Naive thymus-derived CD8-positive, alpha-beta T cell (primary cell): ENCODE measurements around the gene PIP5K1B. TPM values are rescaled to one million over a fixed set of nuclear protein-coding genes. Genes with fewer than 3 reads are reported as not detected.

Source experiments
- ATAC-seq, 2 donors: fragments of 150-1000 bp; cut with Tn5 transposase in 1 of 2; sonication (Bioruptor Pico), chemical (Tn5 transposase) in 1 of 2; 1 replicate in 1 of 2; 2 replicates in 1 of 2; pipeline ENCODE4 v1.10.0; 2021; ENCODE audit warnings: mild to moderate bottlenecking in 2 of 2, moderate library complexity in 2 of 2
- POLR2A ChIA-PET: fragments of 350-600 bp; sonication (Branson Sonifier 250); formaldehyde crosslinking; loops from one replicate; lab custom pipeline; 2021; ENCODE audit warnings: antibody characterized with exemption; lab: Charles Lee
- DNase-seq, 10 donors: peaks; one replicate each; pipeline versions ENCODE4 v3.0.0 to v3.0.0-alpha.2; 2020 to 2022
- H3K27ac Mint-ChIP-seq, 10 donors: one replicate each; pipeline ENCODE4 v1.8.0; 2020 to 2022; ENCODE audit warnings: mild to moderate bottlenecking in 10 of 10, mixed read lengths in 10 of 10, moderate library complexity in 4 of 10, inconsistent platforms in 1 of 10
- H3K27me3 Mint-ChIP-seq, 5 donors: one replicate each; pipeline ENCODE4 v1.8.0; 2021 to 2022; ENCODE audit warnings: mixed read lengths in 5 of 5
- H3K36me3 Mint-ChIP-seq, 3 donors: one replicate each; pipeline ENCODE4 v1.8.0; 2020 to 2022; ENCODE audit warnings: mixed read lengths in 3 of 3, mild to moderate bottlenecking in 2 of 3, inconsistent platforms in 1 of 3
- H3K4me1 Mint-ChIP-seq, 4 donors: one replicate each; pipeline ENCODE4 v1.8.0; 2021 to 2022; ENCODE audit warnings: mixed read lengths in 4 of 4
- H3K4me3 Mint-ChIP-seq, 10 donors: one replicate each; pipeline ENCODE4 v1.8.0; 2020 to 2022; ENCODE audit warnings: mild to moderate bottlenecking in 10 of 10, mixed read lengths in 10 of 10, moderate library complexity in 6 of 10, inconsistent platforms in 1 of 10
- H3K9me3 Mint-ChIP-seq, 9 donors: one replicate each; pipeline ENCODE4 v1.8.0; 2020 to 2022; ENCODE audit warnings: mixed read lengths in 9 of 9, mild to moderate bottlenecking in 3 of 9, inconsistent platforms in 1 of 9, moderate library complexity in 1 of 9
- polyA plus RNA-seq, 3 donors: library from polyadenylated mRNA; unstranded; fragments of 300-500 nt; fragmentation: Illumina TruSeq; gene quantifications; one replicate each; pipeline ENCODE4 v1.2.3, GENCODE V29; 2021
- total RNA-seq, 8 experiments: library from RNA in 2 of 8; stranded (reverse) in 2 of 8; gene quantifications; one replicate each; pipeline ENCODE4 v1.2.3 and lab custom pipeline; 2021 to 2026

The PIP5K1B gene
- total and polyA plus RNA-seq, 5 experiments from 2014 or later: 0.18 to 1.2 (median 0.47) TPM; not detected in 2

DNA sequence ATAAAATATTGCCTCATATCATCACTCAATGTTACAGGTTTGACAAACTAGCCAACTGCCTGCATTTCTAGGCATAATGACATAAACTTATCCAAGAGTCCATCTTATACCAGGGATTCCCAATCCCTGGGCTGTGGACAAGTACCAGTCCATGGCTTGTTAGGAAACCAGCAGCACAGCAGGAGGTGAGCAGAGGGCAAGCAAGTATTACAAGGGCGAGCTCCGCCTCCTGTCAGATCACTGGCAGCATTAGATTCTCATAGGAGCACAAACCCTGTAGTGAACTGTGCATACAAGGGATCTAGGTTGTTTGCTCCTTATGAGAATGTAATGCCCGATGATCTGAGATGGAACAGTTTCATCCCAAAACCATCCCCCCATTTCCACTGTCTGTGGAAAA, 164.0 kb downstream of the PIP5K1B start:
- ATAC-seq (no peak), DNase-seq (no peak)
- Mint-ChIP-seq H3K4me1 (no peaks in the 10 kb centered on the region), H3K27me3 (no peaks in the 10 kb centered on the region), H3K27ac (no peak overlapping the region), H3K4me3 (no peak overlapping the region), H3K36me3 (no peaks in the 10 kb centered on the region), H3K9me3 (no peaks in the 10 kb centered on the region)
- POLR2A ChIA-PET: no interaction called here

DNA sequence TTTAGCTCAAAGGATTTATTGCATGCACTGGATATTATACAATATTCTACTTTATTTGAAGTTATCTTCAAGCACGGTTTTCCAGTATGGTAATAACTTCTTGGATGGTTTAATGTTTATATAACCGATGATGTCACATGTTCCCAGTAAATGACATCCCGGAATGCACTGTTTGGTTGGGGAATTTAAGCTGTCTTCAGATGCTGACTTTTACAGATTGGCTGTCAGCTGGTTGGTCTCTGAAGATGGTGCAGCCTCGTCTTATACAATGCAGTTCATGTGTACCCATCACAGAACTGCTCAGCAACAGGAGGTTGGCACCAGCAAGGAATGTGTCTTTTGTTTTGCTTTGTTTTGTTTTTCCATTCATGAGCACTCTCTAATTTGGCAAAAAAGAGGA, 165.0 kb downstream of the PIP5K1B start:
- no peaks in the 10 kb centered on the region for H3K27me3 Mint-ChIP-seq
- no peak for DNase-seq
- H3K4me1 Mint-ChIP-seq: no peaks in the 10 kb centered on the region
- POLR2A ChIA-PET: no interaction called here
- no peak overlapping the region for H3K27ac Mint-ChIP-seq
- no peaks in the 10 kb centered on the region for H3K9me3 Mint-ChIP-seq
- no peak for ATAC-seq
- no peaks in the 10 kb centered on the region for H3K36me3 Mint-ChIP-seq
- no peak overlapping the region for H3K4me3 Mint-ChIP-seq

DNA sequence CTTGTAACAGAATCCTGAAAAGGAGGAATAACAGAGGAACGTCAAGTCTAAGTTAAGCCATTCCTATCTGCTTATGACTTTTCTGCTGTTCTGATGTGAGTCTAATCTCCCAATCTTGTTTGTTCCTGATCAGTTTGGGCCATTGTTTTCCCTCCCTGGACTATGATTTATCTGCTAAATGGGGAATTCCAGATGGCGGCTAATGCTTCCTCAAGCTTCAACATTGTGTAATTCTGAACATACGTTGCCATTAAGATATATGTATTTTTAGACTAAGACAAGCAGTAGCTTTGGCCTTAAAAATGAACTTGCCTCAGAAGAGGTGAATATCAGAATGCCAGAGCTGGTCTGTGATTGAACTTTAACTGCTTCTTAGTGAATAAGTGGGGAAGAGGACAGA, 166.2 kb downstream of the PIP5K1B start:
- Mint-ChIP-seq H3K27me3 (no peaks in the 10 kb centered on the region), H3K4me1 (no peaks in the 10 kb centered on the region), H3K36me3 (no peaks in the 10 kb centered on the region), H3K4me3 (no peak overlapping the region), H3K9me3 (no peaks in the 10 kb centered on the region), H3K27ac (no peak overlapping the region)
- no peak for DNase-seq
- POLR2A ChIA-PET: no interaction called here
- ATAC-seq: no peak

DNA sequence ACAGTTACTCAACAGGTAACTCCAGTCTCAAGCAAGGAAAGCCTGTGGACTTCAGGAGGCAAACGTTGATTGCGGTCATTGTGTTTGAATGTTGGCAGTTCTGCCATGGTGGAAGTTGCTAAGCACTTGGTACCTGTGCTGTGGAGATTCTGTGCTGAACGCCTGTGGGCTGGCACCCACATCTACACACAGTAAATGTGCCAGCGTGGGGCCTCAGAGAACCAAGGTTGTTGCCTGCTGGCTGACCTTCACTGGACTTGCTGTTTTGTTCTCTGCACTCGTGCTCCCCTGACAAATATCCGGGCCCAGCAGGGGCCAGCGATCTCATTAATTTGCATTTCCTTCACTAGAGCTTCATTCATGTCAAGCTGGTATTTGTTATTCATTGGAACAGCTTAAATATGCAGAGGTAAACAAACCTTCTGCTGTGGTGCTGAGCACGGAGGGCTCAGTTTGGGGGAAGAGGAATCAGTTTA, 167.0 kb downstream of the PIP5K1B start:
- no peaks in the 10 kb centered on the region for H3K4me1 Mint-ChIP-seq
- ATAC-seq (no peak), DNase-seq (no peak)
- H3K27ac Mint-ChIP-seq: peak overlapping the region in 1 of 10 donors; percentile 16
- POLR2A ChIA-PET: no interaction called here
- H3K36me3 Mint-ChIP-seq: no peaks in the 10 kb centered on the region
- no peak overlapping the region for H3K4me3 Mint-ChIP-seq
- H3K27me3 Mint-ChIP-seq: no peaks in the 10 kb centered on the region
- H3K9me3 Mint-ChIP-seq: no peaks in the 10 kb centered on the region

DNA sequence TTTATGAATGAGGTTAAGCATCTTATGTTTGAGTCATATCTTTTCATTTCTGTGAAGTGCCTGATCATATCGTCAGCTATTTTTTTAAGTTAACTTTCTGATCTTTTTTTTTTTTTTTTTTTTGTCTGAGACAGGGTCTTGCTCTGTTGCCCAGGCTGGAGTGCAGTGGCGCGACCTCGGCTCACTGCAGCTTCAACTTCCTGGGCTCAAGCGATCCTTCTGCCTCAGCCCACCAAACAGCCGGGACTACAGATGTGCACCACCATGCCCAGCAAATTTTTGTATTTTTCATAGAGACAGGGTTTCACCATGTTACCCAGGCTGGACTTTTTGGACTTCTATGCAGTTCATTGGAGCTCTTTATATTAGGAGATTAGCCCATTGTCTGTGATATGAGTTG, 168.1 kb downstream of the PIP5K1B start:
- Mint-ChIP-seq H3K4me1 (no peaks in the 10 kb centered on the region), H3K4me3 (no peak overlapping the region), H3K27ac (no peak overlapping the region), H3K27me3 (peaks cover 0 to 1% (median 0%) of the 10 kb centered on the region in 5 donors), H3K9me3 (no peaks in the 10 kb centered on the region), H3K36me3 (no peaks in the 10 kb centered on the region)
- ATAC-seq: no peak
- POLR2A ChIA-PET: interaction anchor here (0.6 to 0.9 kb wide), 2 partner anchors 9 to 506 kb away, joined by 3 to 4 read pairs; no protein-coding TSS in a partner anchor
- no peak for DNase-seq

DNA sequence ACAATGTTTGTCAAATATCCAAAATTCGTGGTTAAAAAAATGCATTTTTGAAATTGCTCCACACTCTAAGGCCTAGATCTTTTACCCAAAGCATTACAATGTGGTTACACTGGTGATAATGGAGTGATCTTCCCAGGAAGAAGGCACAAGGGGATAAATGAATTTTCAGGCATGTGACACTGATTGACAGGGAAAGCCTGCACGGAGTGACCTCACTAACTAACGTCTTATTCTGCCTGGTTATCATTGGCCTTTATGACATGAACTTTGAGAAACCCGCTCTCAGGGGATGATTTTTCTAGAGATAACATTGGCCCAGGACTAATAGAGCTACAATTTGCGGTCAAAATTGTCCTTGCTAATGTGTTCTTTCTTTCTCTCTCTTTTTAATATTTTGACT, 171.2 kb downstream of the PIP5K1B start:
- POLR2A ChIA-PET: no interaction called here
- H3K27ac Mint-ChIP-seq: no peak overlapping the region
- no peaks in the 10 kb centered on the region for H3K4me1 Mint-ChIP-seq
- H3K9me3 Mint-ChIP-seq: no peaks in the 10 kb centered on the region
- peaks cover 0 to 11% (median 2%) of the 10 kb centered on the region in 5 donors for H3K27me3 Mint-ChIP-seq
- DNase-seq (no peak), ATAC-seq (no peak)
- H3K4me3 Mint-ChIP-seq: no peak overlapping the region
- no peaks in the 10 kb centered on the region for H3K36me3 Mint-ChIP-seq

DNA sequence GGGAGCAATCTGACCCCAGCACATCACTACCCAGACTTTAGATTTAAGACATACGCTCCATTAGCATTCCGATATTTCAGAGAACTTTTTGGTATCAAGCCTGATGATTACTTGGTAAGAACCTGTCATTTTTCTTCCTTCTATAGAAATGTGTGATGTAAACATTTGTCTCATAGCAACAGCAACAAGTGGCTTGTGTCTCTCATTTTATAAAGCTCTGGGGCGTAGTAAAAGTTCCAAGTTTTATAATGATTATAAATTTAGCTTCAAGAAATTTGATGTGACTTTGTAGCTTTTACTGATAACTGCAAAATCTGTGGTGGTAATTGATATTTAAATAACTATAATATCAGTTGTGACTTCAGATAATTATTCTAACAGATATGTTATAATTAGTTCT, 171.6 kb downstream of the PIP5K1B start:
- no peak overlapping the region for H3K4me3 Mint-ChIP-seq
- ATAC-seq: no peak
- DNase-seq: no peak
- no peaks in the 10 kb centered on the region for H3K36me3 Mint-ChIP-seq
- H3K4me1 Mint-ChIP-seq: no peaks in the 10 kb centered on the region
- POLR2A ChIA-PET: no interaction called here
- H3K9me3 Mint-ChIP-seq: no peaks in the 10 kb centered on the region
- peaks cover 0 to 11% (median 2%) of the 10 kb centered on the region in 5 donors for H3K27me3 Mint-ChIP-seq
- no peak overlapping the region for H3K27ac Mint-ChIP-seq

DNA sequence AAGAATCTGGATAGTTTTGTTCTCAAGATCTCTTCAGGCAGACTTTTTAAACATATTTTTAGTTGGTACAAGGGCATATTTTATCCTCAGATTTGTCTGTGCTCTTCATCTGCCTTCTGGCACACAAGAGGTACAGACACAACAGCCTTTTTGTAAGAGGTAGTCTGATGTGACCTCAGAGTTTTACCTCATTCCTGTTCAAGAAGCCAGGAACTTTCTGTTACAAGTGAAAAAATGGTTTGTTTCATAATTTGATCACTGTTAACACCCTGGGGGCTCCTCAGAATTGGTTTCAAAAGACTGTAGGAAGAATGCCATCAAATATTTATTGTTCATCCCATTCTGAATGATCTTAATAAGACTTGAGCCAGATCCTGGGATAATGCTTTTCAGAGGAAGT, 172.2 kb downstream of the PIP5K1B start:
- Mint-ChIP-seq H3K27me3 (peaks cover 0 to 11% (median 2%) of the 10 kb centered on the region in 5 donors), H3K27ac (no peak overlapping the region), H3K4me1 (peaks cover 0 to 2% (median 0%) of the 10 kb centered on the region in 4 donors), H3K36me3 (no peaks in the 10 kb centered on the region), H3K4me3 (no peak overlapping the region), H3K9me3 (no peaks in the 10 kb centered on the region)
- POLR2A ChIA-PET: no interaction called here
- DNase-seq (no peak), ATAC-seq (no peak)

DNA sequence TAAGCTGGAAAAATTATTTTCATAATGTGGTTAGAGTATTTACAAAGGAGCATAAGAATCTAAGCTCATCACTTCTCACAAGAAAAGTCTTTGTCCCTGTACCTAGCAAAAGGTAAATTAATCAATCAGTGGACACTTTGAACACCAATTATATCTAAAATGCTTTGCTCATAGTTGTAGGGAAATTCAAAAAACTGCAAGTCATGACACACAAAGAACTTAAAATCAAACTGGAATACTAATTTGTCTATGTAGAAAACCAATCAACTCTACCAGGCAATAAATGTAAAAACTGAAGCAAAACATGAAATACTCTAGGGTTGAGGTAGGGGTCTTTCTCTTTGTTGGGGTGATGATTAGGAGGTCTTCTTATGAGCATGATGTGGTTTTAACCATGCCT, 173.4 kb downstream of the PIP5K1B start:
- Mint-ChIP-seq H3K27ac (no peak overlapping the region), H3K27me3 (peaks cover 0 to 11% (median 2%) of the 10 kb centered on the region in 5 donors), H3K36me3 (no peaks in the 10 kb centered on the region), H3K4me3 (no peak overlapping the region), H3K4me1 (peaks cover under 1 to 5% (median 2%) of the 10 kb centered on the region in 4 donors), H3K9me3 (no peaks in the 10 kb centered on the region)
- ATAC-seq (no peak), DNase-seq (no peak)
- POLR2A ChIA-PET: no interaction called here

DNA sequence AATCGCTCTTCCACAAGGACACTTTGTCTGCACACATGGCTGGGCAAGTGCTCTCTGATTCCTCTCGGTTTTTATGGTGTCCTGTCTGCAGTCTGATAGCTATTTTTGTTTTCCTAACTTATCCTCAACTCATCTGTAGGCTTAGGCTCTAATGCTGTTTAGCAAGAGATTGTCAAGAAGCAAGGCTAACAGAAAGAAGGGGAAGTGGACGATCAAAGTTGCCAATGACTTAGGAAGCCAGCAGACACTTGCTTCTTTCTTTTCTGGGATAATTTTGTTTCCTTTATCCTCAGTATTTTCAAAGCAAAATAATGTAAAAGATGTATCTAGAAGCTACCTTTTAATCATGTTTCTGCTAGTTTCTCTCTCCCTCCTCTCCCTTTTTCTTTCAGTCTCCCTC, 178.2 kb downstream of the PIP5K1B start:
- POLR2A ChIA-PET: no interaction called here

DNA sequence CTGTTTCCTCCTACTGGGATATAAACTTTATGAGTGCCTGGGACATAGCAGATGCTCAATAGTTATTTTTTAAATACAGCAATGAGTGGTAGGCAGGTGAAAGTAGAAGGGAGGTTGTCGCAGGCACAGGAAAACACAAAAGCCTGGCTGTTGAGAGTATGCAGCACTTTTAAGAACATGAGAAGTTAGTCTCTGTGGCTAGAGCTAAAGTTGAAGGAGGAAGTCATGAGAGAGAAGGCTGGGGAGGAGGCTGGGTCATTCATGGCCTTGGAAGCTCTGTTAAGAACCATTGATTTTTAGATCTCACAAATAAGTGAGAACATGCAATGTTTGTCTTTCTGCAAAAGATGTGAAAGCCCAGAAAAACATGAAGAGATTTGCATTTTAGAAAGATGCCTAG, 182.2 kb downstream of the PIP5K1B start:
- POLR2A ChIA-PET: no interaction called here
- peak in 1 of 2 donors; percentile 67 for ATAC-seq
- H3K27me3 Mint-ChIP-seq: peaks cover 0 to 6% (median 0%) of the 10 kb centered on the region in 5 donors
- H3K4me3 Mint-ChIP-seq: peak overlapping the region in 6 of 10 donors; percentile 1 to 63 (median 15)
- H3K36me3 Mint-ChIP-seq: no peaks in the 10 kb centered on the region
- peak overlapping the region in 8 of 10 donors; percentile 7 to 66 (median 40) for H3K27ac Mint-ChIP-seq
- H3K4me1 Mint-ChIP-seq: peaks cover 22 to 43% (median 26%) of the 10 kb centered on the region in 4 donors
- H3K9me3 Mint-ChIP-seq: no peaks in the 10 kb centered on the region
- peak in 1 of 10 donors; percentile 22 for DNase-seq

More for the DNA sequence above, 178.2 kb downstream of the PIP5K1B start:
- Mint-ChIP-seq H3K27me3 (peaks cover 0 to 10% (median 2%) of the 10 kb centered on the region in 5 donors), H3K9me3 (no peaks in the 10 kb centered on the region), H3K4me1 (peaks cover 19 to 40% (median 22%) of the 10 kb centered on the region in 4 donors), H3K27ac (no peak overlapping the region), H3K36me3 (no peaks in the 10 kb centered on the region), H3K4me3 (no peak overlapping the region)
- ATAC-seq (no peak), DNase-seq (no peak)

DNA sequence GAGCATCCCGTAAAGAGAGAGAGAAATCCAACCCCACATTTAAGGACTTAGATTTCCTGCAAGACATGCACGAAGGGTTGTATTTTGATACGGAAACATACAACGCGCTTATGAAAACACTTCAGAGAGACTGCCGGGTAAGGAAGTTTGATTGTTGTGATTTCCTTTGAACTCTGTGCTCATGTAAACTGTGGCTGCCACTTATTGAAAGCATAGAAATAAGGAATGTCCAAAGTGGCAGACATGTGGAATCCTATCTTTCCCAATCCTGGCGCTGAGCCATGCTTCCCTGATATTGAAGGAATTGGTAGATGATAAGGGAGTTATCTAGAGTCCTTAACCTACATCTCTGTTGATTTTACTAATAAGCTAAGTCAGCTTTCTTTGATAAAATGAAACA, 189.5 kb downstream of the PIP5K1B start:
- peak overlapping the region in 8 of 10 donors; percentile 27 to 92 (median 72) for H3K27ac Mint-ChIP-seq
- H3K4me1 Mint-ChIP-seq: peaks cover 28 to 48% (median 46%) of the 10 kb centered on the region in 4 donors
- H3K4me3 Mint-ChIP-seq: peak overlapping the region; percentile 18 to 72 (median 60)
- POLR2A ChIA-PET: no interaction called here
- ATAC-seq: peak in 1 of 2 donors; percentile 50
- peak in 2 of 10 donors; percentile 14 to 29 for DNase-seq
- no peaks in the 10 kb centered on the region for H3K36me3 Mint-ChIP-seq
- no peaks in the 10 kb centered on the region for H3K9me3 Mint-ChIP-seq
- H3K27me3 Mint-ChIP-seq: no peaks in the 10 kb centered on the region

DNA sequence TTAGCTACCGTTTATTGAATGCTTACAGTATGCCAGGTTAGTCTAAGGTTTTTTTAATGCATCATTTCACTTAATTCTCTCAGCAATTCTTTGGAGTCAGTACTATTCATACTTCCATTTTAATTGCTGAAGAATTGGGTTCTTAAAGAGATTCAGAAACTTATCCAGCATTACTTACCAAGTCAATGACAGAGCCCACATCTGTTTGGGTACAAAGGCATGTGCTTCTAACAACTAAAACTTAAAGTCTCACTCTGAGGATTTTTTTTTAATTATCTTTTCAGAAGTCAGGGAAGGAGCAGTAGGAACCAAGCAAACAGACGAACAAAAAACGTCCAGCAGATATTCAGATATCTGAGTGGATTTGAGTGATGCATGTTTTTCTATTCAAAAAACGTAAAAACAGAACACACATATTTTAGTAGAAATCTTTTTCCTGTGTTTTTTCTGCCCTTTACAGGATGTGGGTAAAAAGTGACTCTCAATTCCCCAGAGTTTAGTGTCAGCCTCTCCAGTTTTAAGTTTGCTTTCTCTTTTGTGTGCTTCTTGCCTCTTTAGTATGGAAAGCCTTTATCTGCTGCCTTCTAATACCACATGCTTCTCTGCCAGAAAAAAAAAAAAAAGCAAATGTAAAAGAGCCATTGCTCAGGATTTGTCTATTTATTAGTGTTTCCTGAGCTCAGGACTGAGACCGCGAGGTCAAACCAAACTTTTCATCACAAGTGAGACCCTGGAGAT, 190.9 kb downstream of the PIP5K1B start:
- H3K4me1 Mint-ChIP-seq: peaks cover 28 to 48% (median 46%) of the 10 kb centered on the region in 4 donors
- H3K27me3 Mint-ChIP-seq: no peaks in the 10 kb centered on the region
- peak overlapping the region; percentile 15 to 80 (median 65) for H3K4me3 Mint-ChIP-seq
- H3K27ac Mint-ChIP-seq: peak overlapping the region; percentile 36 to 92 (median 86)
- no peaks in the 10 kb centered on the region for H3K36me3 Mint-ChIP-seq
- peak in 3 of 10 donors; percentile 12 to 64 (median 58) for DNase-seq
- POLR2A ChIA-PET: no interaction called here
- no peaks in the 10 kb centered on the region for H3K9me3 Mint-ChIP-seq
- peak; percentile 69 to 95 for ATAC-seq
